GM12864 (cell line): ENCODE measurements around the gene CAMK2B.

Experiments used
- DNase-seq: peaks from one replicate; pipeline ENCODE4 v3.0.0-alpha.2; 2011; ENCODE audit warnings: low read depth
- H3K4me3 ChIP-seq: 2 replicates; pipeline ENCODE4 v1.5.1; 2011; ENCODE audit warnings: mild to moderate bottlenecking, low read depth, low read length, control low read depth
- TF ChIP-seq, protein P1 (sequence below): IDR thresholded peaks from 2 replicates; pipeline ENCODE4 v1.5.1; 2011; ENCODE audit warnings: low read depth, mild to moderate bottlenecking, moderate library complexity, low read length, control low read depth, inconsistent platforms; ENCODE audit errors: missing control alignments

The CAMK2B gene

DNA sequence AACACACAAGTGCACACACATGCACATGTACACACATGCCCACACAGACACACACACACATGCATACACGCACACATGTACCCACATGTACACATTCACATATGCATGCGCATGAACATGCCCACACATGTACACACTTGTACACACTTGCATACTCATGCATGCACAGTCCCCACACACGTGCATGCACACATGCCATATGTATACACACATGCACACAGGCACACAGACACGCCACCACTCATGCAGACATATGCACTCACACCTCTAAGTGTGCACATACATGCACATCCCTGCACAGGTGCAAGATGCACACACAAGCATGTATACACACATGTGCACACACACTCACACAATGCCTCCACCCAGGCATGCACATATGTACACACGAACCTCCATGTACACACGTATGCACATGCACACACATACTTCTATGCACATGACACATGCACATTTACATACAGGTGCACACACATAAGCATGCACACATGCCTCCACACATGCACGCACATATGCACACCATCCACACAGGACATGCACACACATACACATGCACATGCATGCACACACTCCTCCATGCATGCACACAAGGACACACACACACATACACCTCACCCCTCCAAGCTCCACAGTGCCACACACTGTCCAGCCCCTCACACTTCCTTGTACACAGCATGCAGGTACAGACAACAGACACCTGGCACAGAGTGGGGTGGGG is 78.8 kb downstream of the CAMK2B start:
- no peak for DNase-seq
- TF ChIP-seq, protein P1, sequence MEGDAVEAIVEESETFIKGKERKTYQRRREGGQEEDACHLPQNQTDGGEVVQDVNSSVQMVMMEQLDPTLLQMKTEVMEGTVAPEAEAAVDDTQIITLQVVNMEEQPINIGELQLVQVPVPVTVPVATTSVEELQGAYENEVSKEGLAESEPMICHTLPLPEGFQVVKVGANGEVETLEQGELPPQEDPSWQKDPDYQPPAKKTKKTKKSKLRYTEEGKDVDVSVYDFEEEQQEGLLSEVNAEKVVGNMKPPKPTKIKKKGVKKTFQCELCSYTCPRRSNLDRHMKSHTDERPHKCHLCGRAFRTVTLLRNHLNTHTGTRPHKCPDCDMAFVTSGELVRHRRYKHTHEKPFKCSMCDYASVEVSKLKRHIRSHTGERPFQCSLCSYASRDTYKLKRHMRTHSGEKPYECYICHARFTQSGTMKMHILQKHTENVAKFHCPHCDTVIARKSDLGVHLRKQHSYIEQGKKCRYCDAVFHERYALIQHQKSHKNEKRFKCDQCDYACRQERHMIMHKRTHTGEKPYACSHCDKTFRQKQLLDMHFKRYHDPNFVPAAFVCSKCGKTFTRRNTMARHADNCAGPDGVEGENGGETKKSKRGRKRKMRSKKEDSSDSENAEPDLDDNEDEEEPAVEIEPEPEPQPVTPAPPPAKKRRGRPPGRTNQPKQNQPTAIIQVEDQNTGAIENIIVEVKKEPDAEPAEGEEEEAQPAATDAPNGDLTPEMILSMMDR, result no peak
- no peak overlapping the region for H3K4me3 ChIP-seq

DNA sequence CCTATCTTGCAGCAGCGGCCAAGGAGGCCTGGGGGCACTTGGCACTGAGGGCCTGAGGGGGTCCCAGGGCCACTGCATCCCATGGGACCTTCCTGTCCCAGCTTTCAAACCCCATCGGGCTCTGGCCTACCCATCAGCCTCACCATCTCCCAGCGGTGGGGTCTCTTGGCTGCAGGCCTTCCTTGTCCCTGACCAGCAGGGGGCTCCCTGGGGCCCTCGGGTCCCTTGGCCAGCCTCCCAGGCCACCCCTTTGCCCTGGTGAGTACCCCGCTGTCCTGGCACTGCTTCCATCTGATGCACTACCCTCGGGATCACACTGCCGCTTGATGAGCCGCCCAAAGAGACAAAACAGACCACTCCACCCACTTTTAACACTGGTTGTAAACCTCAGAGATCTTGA is 81.1 kb downstream of the CAMK2B start:
- DNase-seq, result no peak
- TF ChIP-seq, protein P1, result peak; percentile 71
- H3K4me3 ChIP-seq, result no peak overlapping the region

DNA sequence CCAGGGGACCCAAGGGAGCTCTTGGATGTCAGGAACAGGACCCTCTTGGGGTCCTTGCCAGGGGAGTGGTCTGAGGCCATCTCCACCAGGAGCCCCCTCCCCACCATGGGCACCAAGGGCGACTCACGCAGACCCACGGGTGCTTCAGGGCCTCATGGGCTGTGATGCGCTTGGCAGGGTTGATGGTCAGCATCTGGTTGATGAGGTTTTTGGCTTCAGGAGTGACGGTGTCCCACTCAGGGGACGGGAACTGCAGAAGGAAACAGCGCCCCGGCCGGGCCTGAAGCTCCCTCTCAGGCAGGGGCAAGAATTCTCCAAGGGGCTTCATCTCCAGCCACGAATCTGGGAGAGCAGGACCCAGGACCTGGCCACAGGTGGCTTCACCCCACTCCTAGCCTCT is 83.3 kb downstream of the CAMK2B start:
- TF ChIP-seq, protein P1, result no peak
- no peak overlapping the region for H3K4me3 ChIP-seq
- no peak for DNase-seq

DNA sequence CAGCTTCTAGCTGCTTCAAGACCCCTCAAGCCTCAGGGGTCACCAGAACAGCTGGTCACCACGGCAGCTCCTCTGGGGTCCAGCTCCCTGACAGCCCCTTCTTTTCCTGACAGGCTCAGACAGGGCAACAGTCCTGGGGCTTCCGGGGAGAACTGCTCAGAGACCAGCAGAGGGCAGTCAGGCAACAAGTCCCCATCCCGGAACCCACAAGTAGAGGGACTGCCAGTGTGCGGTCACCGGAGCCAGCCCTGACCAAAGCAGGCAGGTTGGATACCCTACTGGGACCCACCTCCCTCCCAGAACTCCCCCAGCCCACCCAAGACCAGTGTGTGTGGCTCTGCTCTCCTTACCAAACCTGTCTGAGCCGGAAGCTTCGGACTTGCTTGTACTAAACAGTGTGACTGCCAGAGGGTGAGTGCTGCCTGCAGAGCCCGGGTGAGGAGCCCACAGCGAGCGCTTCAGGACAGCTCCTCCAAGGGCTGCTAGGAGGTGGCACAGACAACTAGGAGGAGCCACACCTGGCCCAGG is 84.3 kb downstream of the CAMK2B start:
- TF ChIP-seq, protein P1, result peak; percentile 85
- DNase-seq, result peak; percentile 27

DNA sequence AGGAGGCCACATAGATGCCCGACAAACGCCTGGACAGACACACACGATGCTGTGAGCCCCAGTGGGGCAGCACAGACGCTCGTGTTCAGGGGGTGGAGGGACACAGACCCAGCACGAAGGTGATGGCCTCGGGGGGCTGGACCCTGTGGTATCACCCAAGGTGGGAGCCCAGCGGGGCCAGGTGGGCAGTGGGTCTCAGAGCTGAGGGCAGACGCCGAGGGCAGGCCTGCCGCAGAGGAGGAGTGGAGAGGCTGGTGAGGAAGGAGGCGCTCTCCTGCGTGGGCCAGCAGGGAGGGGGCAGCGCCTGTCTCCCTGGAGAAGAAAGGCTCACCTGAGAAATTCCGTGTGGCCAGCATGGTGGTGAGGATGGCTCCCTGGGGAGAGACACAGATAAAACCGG is 85.0 kb downstream of the CAMK2B start:
- no peak overlapping the region for H3K4me3 ChIP-seq
- TF ChIP-seq, protein P1, result no peak
- DNase-seq, result no peak

More for the DNA sequence above, 84.3 kb downstream of the CAMK2B start:
- H3K4me3 ChIP-seq, result no peak overlapping the region

DNA sequence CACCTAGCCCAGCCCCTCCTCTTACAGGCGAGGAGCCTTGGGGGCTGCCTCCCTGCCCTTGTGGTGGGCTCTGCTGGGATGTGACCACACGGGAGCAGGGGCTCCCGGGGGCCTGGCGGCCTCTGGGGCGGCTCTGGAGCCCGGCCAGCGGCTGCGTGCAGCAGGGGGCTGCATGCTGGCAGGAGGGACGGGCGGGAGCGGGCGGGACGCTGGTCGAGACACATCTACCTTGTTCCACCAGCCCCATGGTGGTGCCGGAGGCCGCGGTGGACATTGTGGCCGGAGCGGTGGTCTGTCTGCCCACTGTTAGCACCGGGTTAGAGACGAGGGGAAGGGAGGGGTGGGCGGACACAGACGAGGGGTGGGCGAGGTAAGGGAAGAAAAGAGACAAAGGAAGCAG is 86.0 kb downstream of the CAMK2B start:
- no peak overlapping the region for H3K4me3 ChIP-seq
- DNase-seq, result no peak
- TF ChIP-seq, protein P1, result no peak
